ENCODE data around the gene FGFR3. TPM values are rescaled to one million over a fixed set of nuclear protein-coding genes. Genes with fewer than 3 reads are reported as not detected.

The FGFR3 gene
- total and polyA plus RNA-seq, 2 of the 8 experiments (the other 6 are each of a cell fraction or from before 2014, with no cell fraction given), result 9.0 to 19.5 TPM

GRCh38 chr4:1753294-1753696 lies 39.8 kb upstream of the FGFR3 start:
- H2BK5ac ChIP-seq (ENCODE audit: low read depth, low read length), result no peak overlapping the region
- no peaks in the 10 kb centered on the region for H3K79me2 ChIP-seq (ENCODE audit: control insufficient read depth in 1 of 2, insufficient read depth in 2 of 2, low read length in 2 of 2)
- no peak overlapping the region for H3K14ac ChIP-seq (ENCODE audit: insufficient read length)
- TF ChIP-seq NRF1 (IDR thresholded peaks at IDR 0.05; ENCODE audit: low read depth, low read length) (no peak), HDAC6 (IDR thresholded peaks at IDR 0.05; ENCODE audit: low read depth, low read length) (no peak), BACH1 (IDR thresholded peaks at IDR 0.05; ENCODE audit: low read length) (no peak), JUND (IDR thresholded peaks at IDR 0.05; ENCODE audit: low read length) (no peak)
- H2AFZ ChIP-seq (ENCODE audit: low read length), result no peak overlapping the region
- no peak overlapping the region for H3K18ac ChIP-seq (ENCODE audit: extremely low read depth, low read length)
- H2BK15ac ChIP-seq (ENCODE audit: low read length), result no peak overlapping the region
- peaks cover 0 to 16% (median 8%) of the 10 kb centered on the region in 4 experiments; a peak in 5 of 7 replicates for H3K4me1 ChIP-seq (replicated peaks in 1 of 4; ENCODE audit: control insufficient read depth in 3 of 4, insufficient read depth in 4 of 4, low read length in 3 of 4)
- H2BK20ac ChIP-seq (ENCODE audit: low read length), result no peak overlapping the region
- H3K27me3 ChIP-seq (replicated peaks in 1 of 4; ENCODE audit: control insufficient read depth in 3 of 4, extremely low read depth in 1 of 4, insufficient read depth in 3 of 4, low read length in 3 of 4), result peaks cover 0 to 1% (median 0%) of the 10 kb centered on the region in 4 experiments; a peak in 1 of 7 replicates
- H3K9me3 ChIP-seq (ENCODE audit: insufficient read depth in 2 of 2, low read depth in 1 of 2, low read length in 1 of 2), result no peaks in the 10 kb centered on the region
- no peaks in the 10 kb centered on the region for H3K23me2 ChIP-seq (ENCODE audit: low read depth, low read length)
- H4K8ac ChIP-seq (ENCODE audit: extremely low read depth, insufficient read depth, low read length), result no peak overlapping the region
- H2BK120ac ChIP-seq (replicated peaks; ENCODE audit: low read depth, low read length), result no peak overlapping the region
- H3K79me1 ChIP-seq (ENCODE audit: low read depth, low read length), result no peaks in the 10 kb centered on the region
- H3K56ac ChIP-seq (replicated peaks; ENCODE audit: insufficient read length, low read depth, low read length), result no peak overlapping the region
- H3K4ac ChIP-seq (replicated peaks; ENCODE audit: insufficient read length, low read depth, low read length), result no peak overlapping the region
- H4K91ac ChIP-seq (replicated peaks; ENCODE audit: insufficient read length, low read length), result no peak overlapping the region
- H3K27ac ChIP-seq (ENCODE audit: low read depth, low read length), result no peak overlapping the region
- WGBS, 2 experiments (ENCODE audit: extremely low coverage in 1 of 2, insufficient coverage in 1 of 2, insufficient read length in 1 of 2, insufficient replicate concordance in 2 of 2, low coverage in 1 of 2, low lambda C conversion rate in 2 of 2, missing lambda C conversion rate in 1 of 2), result 82% methylated on average over 9 of the region's 10 CpGs; no CpG with 5 or more reads in 1 of the 2 experiments
- no peak overlapping the region for H2AK5ac ChIP-seq (ENCODE audit: low read depth, low read length)
- H3K4me2 ChIP-seq (ENCODE audit: insufficient read depth in 1 of 2, low read depth in 2 of 2, low read length in 2 of 2), result no peak overlapping the region
- FAIRE-seq (no peak), DNase-seq (ENCODE audit: low read depth in 1 of 2, low spot score in 2 of 2) (no peak)
- no peaks in the 10 kb centered on the region for H4K20me1 ChIP-seq (replicated peaks in 1 of 2; ENCODE audit: control insufficient read depth in 1 of 2, insufficient read depth in 2 of 2, low read length in 2 of 2)
- no peak overlapping the region for H3K9ac ChIP-seq (replicated peaks in 1 of 4; ENCODE audit: extremely low read depth in 1 of 4, low read depth in 3 of 4, low read length in 3 of 4)
- no peak overlapping the region for H4K5ac ChIP-seq (ENCODE audit: insufficient read length, low read depth, low read length)
- H2BK12ac ChIP-seq (ENCODE audit: low read depth, low read length), result no peak overlapping the region
- H3K4me3 ChIP-seq (ENCODE audit: extremely low read depth in 1 of 4, insufficient read depth in 2 of 4, low read depth in 3 of 4, low read length in 4 of 4), result no peak overlapping the region
- CTCF ChIA-PET (ENCODE audit: partially characterized antibody), result interaction anchor here (1.3 to 71.2 kb wide), 4 partner anchors 12 to 77 kb away, joined by 4 to 2507 read pairs (median 1256); partner anchors contain the start of gene FGFR3
- POLR2A ChIA-PET (ENCODE audit: partially characterized antibody), result interaction anchor here (1.1 to 2.5 kb wide), 5 partner anchors 10 to 56 kb away, joined by 3 to 8 read pairs (median 5); partner anchors contain the start of genes TACC3 and TMEM129
- H3K36me3 ChIP-seq (ENCODE audit: control insufficient read depth in 2 of 4, insufficient read depth in 4 of 4, low read length in 3 of 4), result no peaks in the 10 kb centered on the region
- no peak overlapping the region for H3K23ac ChIP-seq (ENCODE audit: insufficient read length)

All from H1 (cell line).